ENCODE data around the gene C15orf62. TPM values are rescaled to one million over a fixed set of nuclear protein-coding genes. Genes with fewer than 3 reads are reported as not detected.

C15orf62 gene
- total RNA-seq, 1 donor from 2014 or later = 0.96 TPM

DNA sequence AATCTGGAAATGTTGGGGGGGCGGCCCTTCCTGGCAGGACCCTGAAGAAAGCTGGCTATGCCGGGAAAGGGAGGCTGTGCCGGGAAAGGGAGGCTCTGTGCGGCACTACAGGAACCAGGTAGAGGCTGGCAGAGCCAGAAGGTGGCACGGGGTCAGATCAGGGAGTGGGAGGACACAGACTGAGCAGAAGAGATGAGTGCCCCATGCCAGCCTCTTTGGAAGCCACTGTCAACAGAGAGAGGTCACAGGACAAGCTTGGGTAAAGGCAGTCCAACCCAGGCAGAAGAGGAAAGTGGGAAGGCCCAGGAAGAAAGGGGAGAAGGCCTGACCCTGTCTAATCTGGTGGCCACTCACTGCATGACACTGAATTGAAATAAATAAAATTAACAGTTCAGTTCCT lies 1.5 kb downstream of the C15orf62 start:
- H3K27me3 ChIP-seq = no peaks in the 10 kb centered on the region
- no peak overlapping the region for H3K27ac ChIP-seq
- peaks cover 52% of the 10 kb centered on the region for H3K36me3 ChIP-seq
- intact Hi-C loops (cut with DNase I) = no loop called here
- no peak for DNase-seq
- peaks cover 22% of the 10 kb centered on the region for H3K4me1 ChIP-seq
- H3K4me3 ChIP-seq = no peak overlapping the region
- ATAC-seq = no peak
- H3K9me3 ChIP-seq = no peaks in the 10 kb centered on the region
- TF ChIP-seq, protein P1, sequence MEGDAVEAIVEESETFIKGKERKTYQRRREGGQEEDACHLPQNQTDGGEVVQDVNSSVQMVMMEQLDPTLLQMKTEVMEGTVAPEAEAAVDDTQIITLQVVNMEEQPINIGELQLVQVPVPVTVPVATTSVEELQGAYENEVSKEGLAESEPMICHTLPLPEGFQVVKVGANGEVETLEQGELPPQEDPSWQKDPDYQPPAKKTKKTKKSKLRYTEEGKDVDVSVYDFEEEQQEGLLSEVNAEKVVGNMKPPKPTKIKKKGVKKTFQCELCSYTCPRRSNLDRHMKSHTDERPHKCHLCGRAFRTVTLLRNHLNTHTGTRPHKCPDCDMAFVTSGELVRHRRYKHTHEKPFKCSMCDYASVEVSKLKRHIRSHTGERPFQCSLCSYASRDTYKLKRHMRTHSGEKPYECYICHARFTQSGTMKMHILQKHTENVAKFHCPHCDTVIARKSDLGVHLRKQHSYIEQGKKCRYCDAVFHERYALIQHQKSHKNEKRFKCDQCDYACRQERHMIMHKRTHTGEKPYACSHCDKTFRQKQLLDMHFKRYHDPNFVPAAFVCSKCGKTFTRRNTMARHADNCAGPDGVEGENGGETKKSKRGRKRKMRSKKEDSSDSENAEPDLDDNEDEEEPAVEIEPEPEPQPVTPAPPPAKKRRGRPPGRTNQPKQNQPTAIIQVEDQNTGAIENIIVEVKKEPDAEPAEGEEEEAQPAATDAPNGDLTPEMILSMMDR (IDR thresholded peaks at IDR 0.05) = no peak

DNA sequence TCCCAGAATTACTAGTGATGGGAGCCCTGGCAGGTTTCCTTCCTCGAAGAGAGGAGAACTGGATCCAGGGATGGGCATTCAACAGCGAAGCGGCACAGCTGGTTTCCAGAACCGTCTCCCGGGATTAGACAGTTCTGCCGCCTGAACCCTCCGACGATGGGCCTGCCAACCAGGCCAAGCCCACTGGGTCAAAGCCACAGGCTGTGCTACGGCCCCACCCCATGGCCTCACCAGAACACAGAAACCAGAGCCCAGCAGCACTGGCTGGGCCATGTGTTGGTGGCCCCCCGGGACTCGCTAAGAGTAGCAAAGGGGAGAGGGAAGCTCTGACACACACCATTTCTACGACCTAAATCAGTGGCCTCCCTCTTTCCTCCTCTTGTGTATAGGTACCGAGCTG lies 2.2 kb downstream of the C15orf62 start:
- Histone ChIP-seq H3K27ac (no peak overlapping the region), H3K36me3 (peaks cover 59% of the 10 kb centered on the region), H3K4me1 (peaks cover 30% of the 10 kb centered on the region), H3K9me3 (no peaks in the 10 kb centered on the region), H3K4me3 (no peak overlapping the region), H3K27me3 (no peaks in the 10 kb centered on the region)
- intact Hi-C loops (cut with DNase I) = no loop called here
- no peak for ATAC-seq
- no peak for DNase-seq
- TF ChIP-seq, protein P1 (IDR thresholded peaks at IDR 0.05) = no peak

DNA sequence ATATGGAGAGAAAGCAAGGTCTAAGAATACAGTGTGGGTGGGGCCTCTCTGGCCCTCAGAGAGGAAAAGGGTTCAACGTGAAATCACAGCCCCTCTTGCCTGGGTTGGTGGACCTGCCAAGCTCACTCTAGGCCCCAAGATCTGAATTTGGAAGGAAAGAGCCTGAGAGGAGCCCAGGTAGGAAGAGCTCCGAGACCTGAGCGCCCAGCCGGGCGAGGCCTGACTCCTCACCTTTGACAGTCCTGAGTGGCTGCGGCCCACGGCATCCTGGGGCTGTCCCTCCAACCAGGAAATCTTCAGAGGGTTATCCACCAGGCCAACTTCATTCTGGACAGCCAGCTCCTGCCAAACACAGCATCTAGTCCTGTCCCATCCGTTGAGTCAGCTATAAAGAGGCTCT lies 3.7 kb downstream of the C15orf62 start:
- Histone ChIP-seq H3K9me3 (no peaks in the 10 kb centered on the region), H3K4me1 (peaks cover 26% of the 10 kb centered on the region), H3K27me3 (no peaks in the 10 kb centered on the region), H3K4me3 (no peak overlapping the region), H3K36me3 (peaks cover 61% of the 10 kb centered on the region), H3K27ac (no peak overlapping the region)
- DNase-seq = no peak
- ATAC-seq = no peak
- TF ChIP-seq, protein P1 (IDR thresholded peaks at IDR 0.05) = no peak
- intact Hi-C loops (cut with DNase I) = no loop called here

DNA sequence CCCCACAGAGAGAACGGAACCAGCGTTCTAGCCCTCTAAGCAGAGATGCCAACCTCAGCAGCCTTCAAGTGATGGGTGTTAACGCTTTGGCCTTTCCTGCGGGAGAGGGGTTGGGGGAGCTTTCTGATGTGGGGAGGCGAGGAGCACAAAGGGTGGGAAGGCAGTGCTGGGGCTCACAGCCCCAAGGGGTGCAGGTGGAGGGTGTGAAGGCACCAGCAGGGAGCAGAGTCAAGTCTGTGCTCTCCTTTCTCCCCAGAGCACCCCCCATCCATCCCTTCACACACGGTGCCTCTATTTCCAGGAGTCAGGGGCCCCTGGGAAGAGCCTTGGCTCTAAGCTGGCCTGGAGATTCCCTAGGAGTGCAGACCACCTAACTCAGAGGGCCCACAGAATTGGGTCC lies 4.1 kb downstream of the C15orf62 start:
- ATAC-seq (no peak), DNase-seq (no peak)
- Histone ChIP-seq H3K27ac (no peak overlapping the region), H3K4me1 (peaks cover 22% of the 10 kb centered on the region), H3K27me3 (no peaks in the 10 kb centered on the region), H3K36me3 (peaks cover 65% of the 10 kb centered on the region), H3K9me3 (no peaks in the 10 kb centered on the region), H3K4me3 (no peak overlapping the region)
- TF ChIP-seq, protein P1 (IDR thresholded peaks at IDR 0.05) = no peak
- intact Hi-C loops (cut with DNase I) = no loop called here

DNA sequence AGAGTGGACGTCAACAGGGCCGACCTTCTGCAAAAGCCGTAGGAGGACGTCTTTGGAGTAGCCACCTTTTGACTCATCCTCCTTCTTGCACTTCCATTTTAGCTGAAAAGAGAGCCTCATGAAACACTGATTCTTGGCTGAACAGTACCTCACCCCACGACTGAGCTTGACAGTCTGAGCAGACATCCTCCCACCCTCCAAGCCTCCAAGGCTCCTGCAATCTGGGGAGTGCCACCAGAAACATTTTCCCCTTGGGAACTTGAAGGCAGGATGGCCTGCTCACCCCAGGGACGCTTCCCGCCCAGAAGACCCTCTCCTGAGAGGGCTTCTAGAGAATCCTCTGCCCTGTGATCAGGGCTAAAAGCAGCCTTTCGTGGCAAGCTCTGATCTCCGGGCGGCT lies 5.2 kb downstream of the C15orf62 start:
- DNase-seq (no peak), ATAC-seq (no peak)
- Histone ChIP-seq H3K27ac (no peak overlapping the region), H3K4me1 (peaks cover 11% of the 10 kb centered on the region), H3K4me3 (no peak overlapping the region), H3K9me3 (no peaks in the 10 kb centered on the region), H3K27me3 (no peaks in the 10 kb centered on the region), H3K36me3 (peaks cover 74% of the 10 kb centered on the region)
- intact Hi-C loops (cut with DNase I) = no loop called here
- TF ChIP-seq, protein P1 (IDR thresholded peaks at IDR 0.05) = no peak

Data from upper lobe of right lung (tissue), 1 donor.